ENCODE results near the gene COL9A3. TPM values are rescaled to one million over a fixed set of nuclear protein-coding genes. Genes with fewer than 3 reads are reported as not detected.

Gene COL9A3
- total RNA-seq, result 1.3 and 1.8 TPM in 2 replicates

- no peak for DNase-seq (ENCODE audit: extremely low read depth, low read depth, low spot score)
These were observed at the start of gene COL9A3 for GRCh38 chr20:62816884-62817873. Gene COL9A3, plus strand, starts transcription at chr20:62817050. Its CDS starts 15 bp downstream, at chr20:62817065.

- no peak for DNase-seq (ENCODE audit: extremely low read depth, low read depth, low spot score)
These were observed 48.7 kb upstream of the COL9A3 start for GRCh38 chr20:62768234-62768546.

- DNase-seq (ENCODE audit: extremely low read depth, low read depth, low spot score), result no peak
These were observed 48.1 kb upstream of the COL9A3 start for GRCh38 chr20:62768551-62769287.

GRCh38 chr20:62769346-62770071 lies 47.3 kb upstream of the COL9A3 start:
- no peak for DNase-seq (ENCODE audit: extremely low read depth, low read depth, low spot score)

GRCh38 chr20:62770111-62770910 lies 46.5 kb upstream of the COL9A3 start:
- DNase-seq (ENCODE audit: extremely low read depth, low read depth, low spot score), result no peak

GRCh38 chr20:62770916-62771315 lies 45.9 kb upstream of the COL9A3 start:
- DNase-seq (ENCODE audit: extremely low read depth, low read depth, low spot score), result no peak

GRCh38 chr20:62771396-62772102 lies 45.3 kb upstream of the COL9A3 start:
- no peak for DNase-seq (ENCODE audit: extremely low read depth, low read depth, low spot score)

GRCh38 chr20:62772103-62772611 lies 44.7 kb upstream of the COL9A3 start:
- DNase-seq (ENCODE audit: extremely low read depth, low read depth, low spot score), result no peak

- DNase-seq (ENCODE audit: extremely low read depth, low read depth, low spot score), result no peak
These were observed 44.2 kb upstream of the COL9A3 start for GRCh38 chr20:62772619-62772989.

GRCh38 chr20:62772990-62773844 lies 43.6 kb upstream of the COL9A3 start:
- no peak for DNase-seq (ENCODE audit: extremely low read depth, low read depth, low spot score)

GRCh38 chr20:62773845-62774714 lies 42.8 kb upstream of the COL9A3 start:
- DNase-seq (ENCODE audit: extremely low read depth, low read depth, low spot score), result no peak

GRCh38 chr20:62774762-62775161 lies 42.1 kb upstream of the COL9A3 start:
- no peak for DNase-seq (ENCODE audit: extremely low read depth, low read depth, low spot score)

- DNase-seq (ENCODE audit: extremely low read depth, low read depth, low spot score), result no peak
These were observed 41.6 kb upstream of the COL9A3 start for GRCh38 chr20:62775206-62775605.

GRCh38 chr20:62776035-62776691 lies 40.7 kb upstream of the COL9A3 start:
- no peak for DNase-seq (ENCODE audit: extremely low read depth, low read depth, low spot score)

- DNase-seq (ENCODE audit: extremely low read depth, low read depth, low spot score), result no peak
These were observed 39.9 kb upstream of the COL9A3 start for GRCh38 chr20:62776692-62777527.

- DNase-seq (ENCODE audit: extremely low read depth, low read depth, low spot score), result no peak
These were observed 39.4 kb upstream of the COL9A3 start for GRCh38 chr20:62777528-62777830.
